ES-I3 (cell line): ENCODE results near the gene PRRG1.

Source experiments
- H3K36me3 ChIP-seq: 2 replicates; pipeline ENCODE4 v1.6.1; 2013; ENCODE audit warnings: mild to moderate bottlenecking, low read length, control low read depth, moderate library complexity; ENCODE audit not compliant: insufficient read depth
- H3K4me1 ChIP-seq: 2 replicates; pipeline ENCODE4 v1.6.1; 2013; ENCODE audit warnings: mild to moderate bottlenecking, control low read depth, low read length; ENCODE audit not compliant: insufficient read depth
- H3K9ac ChIP-seq: 2 replicates; pipeline ENCODE4 v1.6.1; 2013; ENCODE audit warnings: low read depth, mild to moderate bottlenecking, low read length, moderate library complexity
- H3K9me3 ChIP-seq: 2 replicates; pipeline ENCODE4 v1.6.1; 2013; ENCODE audit warnings: mild to moderate bottlenecking, low read length, moderate library complexity; ENCODE audit not compliant: control insufficient read depth, insufficient read depth

PRRG1 gene

GRCh38 chrX:37353646-37354045 is 4.5 kb downstream of the PRRG1 start:
- Histone ChIP-seq H3K36me3 (no peaks in the 10 kb centered on the region), H3K9ac (no peak overlapping the region), H3K4me1 (peaks cover 7% of the 10 kb centered on the region; the same call in 1 of the 2 replicates), H3K9me3 (peaks cover 1% of the 10 kb centered on the region; the same call in 1 of the 2 replicates)

- Histone ChIP-seq H3K9me3 (peaks cover 12% of the 10 kb centered on the region; the same call in 1 of the 2 replicates), H3K9ac (no peak overlapping the region), H3K36me3 (no peaks in the 10 kb centered on the region), H3K4me1 (no peaks in the 10 kb centered on the region)
Measured at GRCh38 chrX:37357436-37357835, 8.3 kb downstream of the PRRG1 start.

GRCh38 chrX:37361596-37361995 is 12.4 kb downstream of the PRRG1 start:
- peaks cover 12% of the 10 kb centered on the region; the same call in 1 of the 2 replicates for H3K9me3 ChIP-seq
- no peaks in the 10 kb centered on the region for H3K36me3 ChIP-seq
- no peaks in the 10 kb centered on the region for H3K4me1 ChIP-seq
- no peak overlapping the region for H3K9ac ChIP-seq

- no peaks in the 10 kb centered on the region for H3K36me3 ChIP-seq
- peaks cover under 1% of the 10 kb centered on the region; the same call in 1 of the 2 replicates for H3K9me3 ChIP-seq
- no peaks in the 10 kb centered on the region for H3K4me1 ChIP-seq
- H3K9ac ChIP-seq = no peak overlapping the region
Measured at GRCh38 chrX:37364666-37365065, 15.5 kb downstream of the PRRG1 start.

GRCh38 chrX:37367946-37368345 is 18.8 kb downstream of the PRRG1 start:
- Histone ChIP-seq H3K36me3 (no peaks in the 10 kb centered on the region), H3K9ac (no peak overlapping the region), H3K4me1 (no peaks in the 10 kb centered on the region), H3K9me3 (no peaks in the 10 kb centered on the region)

DNA sequence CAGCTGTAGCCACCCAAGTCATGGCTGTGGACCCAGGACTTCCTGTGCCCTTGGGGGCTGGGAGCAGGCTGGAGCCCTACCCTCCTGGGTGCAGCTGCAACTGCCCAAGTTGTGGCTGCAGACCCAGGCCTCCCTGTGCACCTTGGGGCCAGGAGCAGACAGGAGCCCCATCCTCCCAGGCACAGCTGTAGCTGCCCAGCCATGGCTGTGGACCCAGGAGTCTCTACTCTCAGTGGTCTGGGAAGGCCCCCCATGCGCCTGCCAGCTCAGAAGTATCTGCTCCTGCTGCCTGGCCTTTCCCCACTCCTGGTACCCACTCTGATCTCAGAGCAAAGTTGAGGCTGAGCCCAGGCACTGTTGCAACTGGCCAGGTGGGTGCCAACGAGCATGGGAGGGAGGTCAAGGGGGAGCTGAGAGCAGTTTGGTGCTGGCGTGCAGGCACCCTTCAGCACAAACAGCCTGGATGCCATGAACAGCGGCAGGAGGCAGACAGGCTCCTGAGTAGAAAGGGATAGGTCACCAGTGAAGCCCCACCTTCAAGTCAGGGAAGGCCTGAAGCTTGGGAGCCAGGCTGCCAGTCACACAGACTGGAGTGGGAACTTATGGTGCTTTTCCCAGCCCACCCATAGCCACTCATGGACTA is 21.5 kb downstream of the PRRG1 start:
- no peak overlapping the region for H3K9ac ChIP-seq
- H3K4me1 ChIP-seq = no peaks in the 10 kb centered on the region
- no peaks in the 10 kb centered on the region for H3K36me3 ChIP-seq
- H3K9me3 ChIP-seq = no peaks in the 10 kb centered on the region

- Histone ChIP-seq H3K36me3 (no peaks in the 10 kb centered on the region), H3K9ac (no peak overlapping the region), H3K4me1 (no peaks in the 10 kb centered on the region), H3K9me3 (no peaks in the 10 kb centered on the region)
Measured at GRCh38 chrX:37371578-37371991, 22.4 kb downstream of the PRRG1 start.

GRCh38 chrX:37378404-37378803 is 29.2 kb downstream of the PRRG1 start:
- Histone ChIP-seq H3K4me1 (no peaks in the 10 kb centered on the region; the same call in 1 of the 2 replicates), H3K9me3 (no peaks in the 10 kb centered on the region), H3K9ac (no peak overlapping the region), H3K36me3 (no peaks in the 10 kb centered on the region)

GRCh38 chrX:37378830-37379229 is 29.7 kb downstream of the PRRG1 start:
- Histone ChIP-seq H3K9me3 (no peaks in the 10 kb centered on the region), H3K4me1 (no peaks in the 10 kb centered on the region; the same call in 1 of the 2 replicates), H3K9ac (no peak overlapping the region), H3K36me3 (no peaks in the 10 kb centered on the region)

DNA sequence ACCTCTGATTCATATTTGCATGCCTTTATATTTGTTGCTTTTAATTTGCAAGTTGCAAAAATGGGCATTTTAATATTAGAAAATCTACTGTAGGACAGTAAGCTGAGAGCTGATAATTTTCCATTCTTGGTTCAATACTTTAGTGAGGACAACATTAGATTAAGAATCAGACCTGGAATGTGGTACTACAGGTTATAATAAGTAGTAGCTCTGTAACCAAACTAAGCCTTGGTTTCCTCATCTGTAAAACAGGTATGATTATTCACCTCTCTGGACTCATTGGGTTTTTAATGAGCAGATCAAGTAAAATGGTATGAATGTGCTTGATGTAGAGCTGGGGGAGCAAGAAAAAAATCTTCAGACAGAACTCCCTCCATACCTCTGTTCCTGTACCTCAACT is 31.1 kb downstream of the PRRG1 start:
- Histone ChIP-seq H3K9ac (no peak overlapping the region), H3K36me3 (no peaks in the 10 kb centered on the region), H3K4me1 (no peaks in the 10 kb centered on the region; the same call in 1 of the 2 replicates), H3K9me3 (no peaks in the 10 kb centered on the region)

DNA sequence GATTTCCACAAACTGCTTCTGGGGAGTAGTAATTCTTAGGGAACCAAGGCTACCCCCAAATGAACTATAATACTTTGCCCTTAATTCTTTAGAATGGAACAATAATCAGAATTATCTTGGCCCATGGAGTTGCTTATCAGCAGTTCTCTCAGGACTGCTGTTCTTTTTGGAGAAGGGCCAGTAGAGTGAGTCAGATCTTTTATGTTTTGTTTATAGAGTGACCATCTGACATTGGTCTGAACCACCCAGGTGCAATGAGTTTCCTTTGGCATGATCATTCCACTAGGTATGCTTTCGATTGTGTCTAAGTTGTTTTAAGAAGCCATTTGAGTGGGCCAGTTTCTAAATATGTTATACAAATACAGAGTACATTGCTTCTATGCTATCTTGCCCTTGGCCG is 31.8 kb downstream of the PRRG1 start:
- Histone ChIP-seq H3K4me1 (no peaks in the 10 kb centered on the region; the same call in 1 of the 2 replicates), H3K36me3 (no peaks in the 10 kb centered on the region)

GRCh38 chrX:37383313-37383712 is 34.1 kb downstream of the PRRG1 start:
- H3K9me3 ChIP-seq = peaks cover 5% of the 10 kb centered on the region; the same call in 1 of the 2 replicates
- no peak overlapping the region for H3K9ac ChIP-seq
- no peaks in the 10 kb centered on the region; the same call in 1 of the 2 replicates for H3K4me1 ChIP-seq
- no peaks in the 10 kb centered on the region for H3K36me3 ChIP-seq

More for the DNA sequence above, 31.8 kb downstream of the PRRG1 start:
- no peak overlapping the region for H3K9ac ChIP-seq
- H3K9me3 ChIP-seq = no peaks in the 10 kb centered on the region

GRCh38 chrX:37388413-37388812 is 39.2 kb downstream of the PRRG1 start:
- Histone ChIP-seq H3K4me1 (no peaks in the 10 kb centered on the region), H3K36me3 (peaks cover 4% of the 10 kb centered on the region; the same call in 1 of the 2 replicates), H3K9ac (no peak overlapping the region), H3K9me3 (peaks cover 11% of the 10 kb centered on the region)

- no peaks in the 10 kb centered on the region for H3K36me3 ChIP-seq
- peaks cover 22% of the 10 kb centered on the region for H3K4me1 ChIP-seq
- no peak overlapping the region for H3K9ac ChIP-seq
- H3K9me3 ChIP-seq = no peaks in the 10 kb centered on the region
Measured at GRCh38 chrX:37405956-37406355, 56.8 kb downstream of the PRRG1 start.

GRCh38 chrX:37407736-37408135 is 58.6 kb downstream of the PRRG1 start:
- peaks cover 22% of the 10 kb centered on the region for H3K4me1 ChIP-seq
- H3K9ac ChIP-seq = no peak overlapping the region
- no peaks in the 10 kb centered on the region for H3K36me3 ChIP-seq
- no peaks in the 10 kb centered on the region for H3K9me3 ChIP-seq
